ENCODE measurements around the gene SCAP.
A peak's percentile ranks its signal among the peaks of the same experiment; 100 is the strongest.

Gene SCAP

DNA sequence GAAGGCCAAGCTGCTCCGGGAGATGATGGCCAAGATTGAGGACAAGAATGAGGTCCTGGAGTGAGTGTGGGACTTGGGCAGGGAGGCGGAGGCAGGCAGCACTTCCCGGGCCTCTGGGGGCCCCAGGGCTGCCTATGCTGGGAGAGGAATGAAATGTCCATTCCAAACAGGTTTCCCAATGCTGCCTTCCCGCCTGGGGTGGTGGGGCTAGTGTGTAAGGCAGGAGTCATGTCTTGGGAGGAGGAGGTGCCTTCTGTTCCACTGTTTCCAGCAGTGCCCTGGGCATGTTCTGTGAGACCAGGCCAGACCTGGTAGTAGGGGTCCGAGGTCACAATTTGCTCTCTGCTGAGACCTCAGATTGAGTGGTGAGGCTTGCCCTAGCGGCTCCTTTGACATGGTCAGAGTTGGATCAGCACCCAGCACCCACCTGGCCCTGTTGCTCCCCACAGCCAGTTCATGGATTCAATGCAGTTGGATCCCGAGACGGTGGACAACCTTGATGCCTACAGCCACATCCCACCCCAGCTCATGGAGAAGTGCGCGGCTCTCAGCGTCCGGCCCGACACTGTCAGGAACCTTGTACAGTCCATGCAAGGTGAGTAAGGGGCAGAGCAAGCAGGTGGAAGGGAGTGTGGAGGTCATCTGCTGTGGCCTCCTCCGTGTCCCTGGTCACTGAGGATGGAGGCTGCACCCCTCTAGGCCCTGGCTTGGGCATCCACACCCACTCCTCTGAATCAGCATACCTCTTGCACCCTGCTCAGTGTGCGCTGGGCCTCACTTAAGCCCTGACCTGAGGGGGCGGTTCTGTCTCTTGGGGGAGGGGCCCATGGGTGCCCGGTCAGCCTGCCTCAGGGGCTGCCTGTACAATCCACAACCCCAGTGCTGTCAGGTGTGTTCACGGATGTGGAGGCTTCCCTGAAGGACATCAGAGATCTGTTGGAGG is 67.6 kb downstream of the SCAP start:
- Histone ChIP-seq H3K27me3 (ENCODE audit: insufficient read depth, poor library complexity, severe bottlenecking) (no peaks in the 10 kb centered on the region), H3K9me3 (ENCODE audit: severe bottlenecking) (no peaks in the 10 kb centered on the region), H3K27ac (ENCODE audit: poor library complexity, severe bottlenecking) (no peak overlapping the region), H3K36me3 (ENCODE audit: low read depth) (peaks cover 32% of the 10 kb centered on the region), H3K4me1 (ENCODE audit: insufficient read depth, poor library complexity, severe bottlenecking) (no peaks in the 10 kb centered on the region), H3K4me3 (ENCODE audit: severe bottlenecking) (no peak overlapping the region)
- DNase-seq (ENCODE audit: low spot score): no peak
- no peak for ATAC-seq (ENCODE audit: low read depth)
- TF ChIP-seq, protein P1, sequence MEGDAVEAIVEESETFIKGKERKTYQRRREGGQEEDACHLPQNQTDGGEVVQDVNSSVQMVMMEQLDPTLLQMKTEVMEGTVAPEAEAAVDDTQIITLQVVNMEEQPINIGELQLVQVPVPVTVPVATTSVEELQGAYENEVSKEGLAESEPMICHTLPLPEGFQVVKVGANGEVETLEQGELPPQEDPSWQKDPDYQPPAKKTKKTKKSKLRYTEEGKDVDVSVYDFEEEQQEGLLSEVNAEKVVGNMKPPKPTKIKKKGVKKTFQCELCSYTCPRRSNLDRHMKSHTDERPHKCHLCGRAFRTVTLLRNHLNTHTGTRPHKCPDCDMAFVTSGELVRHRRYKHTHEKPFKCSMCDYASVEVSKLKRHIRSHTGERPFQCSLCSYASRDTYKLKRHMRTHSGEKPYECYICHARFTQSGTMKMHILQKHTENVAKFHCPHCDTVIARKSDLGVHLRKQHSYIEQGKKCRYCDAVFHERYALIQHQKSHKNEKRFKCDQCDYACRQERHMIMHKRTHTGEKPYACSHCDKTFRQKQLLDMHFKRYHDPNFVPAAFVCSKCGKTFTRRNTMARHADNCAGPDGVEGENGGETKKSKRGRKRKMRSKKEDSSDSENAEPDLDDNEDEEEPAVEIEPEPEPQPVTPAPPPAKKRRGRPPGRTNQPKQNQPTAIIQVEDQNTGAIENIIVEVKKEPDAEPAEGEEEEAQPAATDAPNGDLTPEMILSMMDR (IDR thresholded peaks at IDR 0.05; ENCODE audit: poor library complexity, severe bottlenecking): no peak

DNA sequence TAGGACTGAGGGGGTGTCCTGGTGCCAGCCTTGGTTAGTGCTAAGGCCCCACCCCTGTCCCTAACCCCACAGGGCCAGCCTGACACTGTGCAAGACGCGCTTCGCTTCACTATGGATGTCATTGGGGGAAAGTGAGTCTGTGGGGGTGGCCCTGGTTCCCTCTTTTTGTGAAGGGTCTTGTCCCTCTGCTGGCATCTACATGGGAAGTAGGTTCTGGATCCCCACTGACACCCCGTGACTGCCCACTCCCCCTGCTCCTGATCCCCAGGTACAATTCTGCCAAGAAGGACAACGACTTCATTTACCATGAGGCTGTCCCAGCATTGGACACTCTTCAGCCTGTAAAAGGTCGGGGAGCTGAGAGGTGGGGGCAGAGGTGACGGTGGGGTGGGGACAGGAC is 68.5 kb downstream of the SCAP start:
- Histone ChIP-seq H3K4me3 (ENCODE audit: severe bottlenecking) (no peak overlapping the region), H3K27me3 (ENCODE audit: insufficient read depth, poor library complexity, severe bottlenecking) (no peaks in the 10 kb centered on the region), H3K4me1 (ENCODE audit: insufficient read depth, poor library complexity, severe bottlenecking) (no peaks in the 10 kb centered on the region), H3K9me3 (ENCODE audit: severe bottlenecking) (no peaks in the 10 kb centered on the region), H3K36me3 (ENCODE audit: low read depth) (peaks cover 29% of the 10 kb centered on the region), H3K27ac (ENCODE audit: poor library complexity, severe bottlenecking) (no peak overlapping the region)
- DNase-seq (ENCODE audit: low spot score) (no peak), ATAC-seq (ENCODE audit: low read depth) (no peak)
- TF ChIP-seq, protein P1 (IDR thresholded peaks at IDR 0.05; ENCODE audit: poor library complexity, severe bottlenecking): no peak

DNA sequence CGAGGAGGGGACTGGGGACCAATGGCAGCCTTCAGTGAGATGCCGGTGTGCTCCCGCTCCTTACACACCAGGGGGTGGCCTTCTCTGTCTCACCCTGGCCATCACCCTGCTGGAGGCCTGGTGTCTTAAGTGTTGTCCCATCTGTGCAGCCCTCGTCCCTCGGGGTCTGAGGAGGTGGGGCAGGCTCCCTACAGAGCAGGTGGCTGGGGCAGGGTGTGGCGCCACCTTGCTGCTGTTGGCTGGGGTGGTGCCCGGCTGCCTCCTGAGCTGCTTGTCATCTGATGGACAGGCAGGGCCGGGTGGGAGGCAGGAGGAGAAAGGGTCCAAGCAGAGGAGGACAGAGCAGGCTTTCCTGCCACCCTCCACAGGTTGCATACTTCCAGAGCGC is 69.0 kb downstream of the SCAP start:
- Histone ChIP-seq H3K27ac (ENCODE audit: poor library complexity, severe bottlenecking) (no peak overlapping the region), H3K4me3 (ENCODE audit: severe bottlenecking) (no peak overlapping the region), H3K36me3 (ENCODE audit: low read depth) (peaks cover 29% of the 10 kb centered on the region), H3K4me1 (ENCODE audit: insufficient read depth, poor library complexity, severe bottlenecking) (no peaks in the 10 kb centered on the region), H3K9me3 (ENCODE audit: severe bottlenecking) (no peaks in the 10 kb centered on the region), H3K27me3 (ENCODE audit: insufficient read depth, poor library complexity, severe bottlenecking) (no peaks in the 10 kb centered on the region)
- DNase-seq (ENCODE audit: low spot score) (peak; percentile 64), ATAC-seq (ENCODE audit: low read depth) (0 out of 3 replicates have a peak, but pooled peaks have one; percentile 5)
- TF ChIP-seq, protein P1 (IDR thresholded peaks at IDR 0.05; ENCODE audit: poor library complexity, severe bottlenecking): no peak

DNA sequence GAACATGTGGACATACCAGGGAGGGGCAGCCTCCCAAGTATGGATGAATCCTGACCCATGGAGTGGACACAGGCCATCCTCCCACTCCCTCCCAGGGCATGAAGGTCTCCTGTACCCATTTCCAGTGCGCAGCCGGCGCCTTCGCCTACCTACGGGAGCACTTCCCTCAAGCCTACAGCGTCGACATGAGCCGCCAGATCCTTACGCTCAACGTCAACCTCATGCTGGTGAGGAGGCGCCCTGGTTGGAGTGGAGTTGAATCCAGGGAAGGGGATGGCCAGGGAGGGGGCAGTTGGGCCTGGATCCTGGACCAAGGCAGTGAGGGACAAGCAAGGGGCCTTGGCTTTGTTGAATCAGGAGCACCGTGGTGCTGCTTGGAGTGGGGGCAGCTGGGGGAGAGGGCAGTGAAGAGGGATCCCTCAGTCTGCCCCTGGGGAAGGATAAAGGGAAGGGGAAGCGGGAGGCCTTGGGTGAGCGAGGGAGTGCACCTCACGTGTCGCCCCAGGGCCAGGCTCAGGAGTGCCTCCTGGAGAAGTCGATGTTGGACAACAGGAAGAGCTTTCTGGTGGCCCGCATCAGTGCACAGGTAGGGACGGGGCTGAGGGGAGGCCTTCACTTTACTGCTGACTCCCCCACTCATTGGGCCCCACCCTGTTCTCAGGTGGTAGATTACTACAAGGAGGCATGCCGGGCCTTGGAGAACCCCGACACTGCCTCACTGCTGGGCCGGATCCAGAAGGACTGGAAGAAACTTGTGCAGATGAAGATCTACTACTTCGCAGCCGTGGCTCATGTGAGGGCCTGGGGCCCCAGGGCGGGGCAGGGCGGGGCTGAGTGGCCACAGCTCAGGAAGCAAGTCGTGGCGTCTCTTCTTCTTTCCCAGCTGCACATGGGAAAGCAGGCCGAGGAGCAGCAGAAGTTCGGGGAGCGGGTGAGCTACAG is 69.7 kb downstream of the SCAP start:
- 0 out of 3 replicates have a peak, but pooled peaks have one; percentile 4 for ATAC-seq (ENCODE audit: low read depth)
- Histone ChIP-seq H3K36me3 (ENCODE audit: low read depth) (peaks cover 22% of the 10 kb centered on the region), H3K9me3 (ENCODE audit: severe bottlenecking) (no peaks in the 10 kb centered on the region), H3K27me3 (ENCODE audit: insufficient read depth, poor library complexity, severe bottlenecking) (no peaks in the 10 kb centered on the region), H3K27ac (ENCODE audit: poor library complexity, severe bottlenecking) (no peak overlapping the region), H3K4me1 (ENCODE audit: insufficient read depth, poor library complexity, severe bottlenecking) (no peaks in the 10 kb centered on the region), H3K4me3 (ENCODE audit: severe bottlenecking) (no peak overlapping the region)
- DNase-seq (ENCODE audit: low spot score): no peak
- TF ChIP-seq, protein P1 (IDR thresholded peaks at IDR 0.05; ENCODE audit: poor library complexity, severe bottlenecking): no peak
